ENCODE results near the gene PKIG. TPM values are rescaled to one million over a fixed set of nuclear protein-coding genes. Genes with fewer than 3 reads are reported as not detected.

The PKIG gene
- total RNA-seq, 2 experiments from 2014 or later = 31.7 to 46.9 TPM

GRCh38 chr20:44656448-44656847, 74.1 kb downstream of the PKIG start:
- no peaks in the 10 kb centered on the region for H4K20me1 ChIP-seq (ENCODE audit: insufficient read depth, low read length)
- H3K4me3 ChIP-seq (ENCODE audit: low read depth, low read length, poor library complexity, severe bottlenecking) = no peak overlapping the region
- no TSS peak for BruUV-seq (replicated peaks)
- no peaks in the 10 kb centered on the region for H3K9me2 ChIP-seq (ENCODE audit: insufficient read depth, low read length)
- H3K27ac ChIP-seq (ENCODE audit: low read depth, low read length, poor library complexity, severe bottlenecking) = no peak overlapping the region
- POLR2A ChIA-PET = interaction anchor here (1.0 kb wide), 1 partner anchor 12 kb away, joined by 3 read pairs; no protein-coding TSS in a partner anchor
- no peaks in the 10 kb centered on the region; the same call in 1 of the 2 replicates for H3K36me3 ChIP-seq (ENCODE audit: insufficient read depth, low read length)
- intact Hi-C loops (cut with micrococcal nuclease; ENCODE audit: unreplicated experiment) = no loop called here
- DNase-seq (ENCODE audit: low spot score) = no peak
- H2AFZ ChIP-seq (ENCODE audit: low read length) = no peak overlapping the region
- no peaks in the 10 kb centered on the region for H3K9me3 ChIP-seq (ENCODE audit: low read length)
- H3K79me2 ChIP-seq (ENCODE audit: insufficient read depth, low read depth, low read length) = peaks cover 4% of the 10 kb centered on the region; the same call in 1 of the 2 replicates
- CTCF ChIA-PET (ENCODE audit: unreplicated experiment) = no interaction called here
- no peak overlapping the region for H3K4me2 ChIP-seq (ENCODE audit: low read length)
- no peak for TF ChIP-seq EZH2phosphoT487 (IDR thresholded peaks at IDR 0.05; ENCODE audit: borderline replicate concordance, low read depth, low read length)
- no peak for TF ChIP-seq CTCF (conservative IDR thresholded peaks at IDR 0.05; ENCODE audit: low read length)
- H3K4me1 ChIP-seq (ENCODE audit: insufficient read depth, low read length, poor library complexity, severe bottlenecking) = peaks cover 16% of the 10 kb centered on the region

- ChIA-PET POLR2A (interaction anchor here (1.0 kb wide), 1 partner anchor 10 kb away, joined by 4 read pairs; no protein-coding TSS in a partner anchor), CTCF (ENCODE audit: unreplicated experiment) (no interaction called here)
- no peak for DNase-seq (ENCODE audit: low spot score)
- Histone ChIP-seq H3K4me3 (ENCODE audit: low read depth, low read length, poor library complexity, severe bottlenecking) (no peak overlapping the region), H3K9me2 (ENCODE audit: insufficient read depth, low read length) (no peaks in the 10 kb centered on the region), H3K4me2 (ENCODE audit: low read length) (no peak overlapping the region), H3K9me3 (ENCODE audit: low read length) (no peaks in the 10 kb centered on the region), H4K20me1 (ENCODE audit: insufficient read depth, low read length) (no peaks in the 10 kb centered on the region), H2AFZ (ENCODE audit: low read length) (no peak overlapping the region), H3K4me1 (ENCODE audit: insufficient read depth, low read length, poor library complexity, severe bottlenecking) (peaks cover 15% of the 10 kb centered on the region), H3K27ac (ENCODE audit: low read depth, low read length, poor library complexity, severe bottlenecking) (no peak overlapping the region), H3K36me3 (ENCODE audit: insufficient read depth, low read length) (no peaks in the 10 kb centered on the region; the same call in 1 of the 2 replicates), H3K79me2 (ENCODE audit: insufficient read depth, low read depth, low read length) (no peaks in the 10 kb centered on the region)
- BruUV-seq (replicated peaks) = no TSS peak
- TF ChIP-seq CTCF (conservative IDR thresholded peaks at IDR 0.05; ENCODE audit: low read length) (no peak), EZH2phosphoT487 (IDR thresholded peaks at IDR 0.05; ENCODE audit: borderline replicate concordance, low read depth, low read length) (no peak)
- intact Hi-C loops (cut with micrococcal nuclease; ENCODE audit: unreplicated experiment) = no loop called here
Observed at GRCh38 chr20:44657875-44658274, 75.5 kb downstream of the PKIG start.

GRCh38 chr20:44658810-44659209, 76.4 kb downstream of the PKIG start:
- ChIA-PET POLR2A (no interaction called here), CTCF (ENCODE audit: unreplicated experiment) (no interaction called here)
- Histone ChIP-seq H3K9me2 (ENCODE audit: insufficient read depth, low read length) (no peaks in the 10 kb centered on the region), H3K79me2 (ENCODE audit: insufficient read depth, low read depth, low read length) (no peaks in the 10 kb centered on the region), H3K4me1 (ENCODE audit: insufficient read depth, low read length, poor library complexity, severe bottlenecking) (peaks cover 7% of the 10 kb centered on the region), H2AFZ (ENCODE audit: low read length) (no peak overlapping the region), H3K27ac (ENCODE audit: low read depth, low read length, poor library complexity, severe bottlenecking) (no peak overlapping the region), H3K9me3 (ENCODE audit: low read length) (no peaks in the 10 kb centered on the region), H3K4me2 (ENCODE audit: low read length) (no peak overlapping the region), H4K20me1 (ENCODE audit: insufficient read depth, low read length) (no peaks in the 10 kb centered on the region), H3K36me3 (ENCODE audit: insufficient read depth, low read length) (no peaks in the 10 kb centered on the region; the same call in 1 of the 2 replicates), H3K4me3 (ENCODE audit: low read depth, low read length, poor library complexity, severe bottlenecking) (no peak overlapping the region)
- intact Hi-C loops (cut with micrococcal nuclease; ENCODE audit: unreplicated experiment) = no loop called here
- no TSS peak for BruUV-seq (replicated peaks)
- TF ChIP-seq CTCF (conservative IDR thresholded peaks at IDR 0.05; ENCODE audit: low read length) (no peak), EZH2phosphoT487 (IDR thresholded peaks at IDR 0.05; ENCODE audit: borderline replicate concordance, low read depth, low read length) (no peak)
- DNase-seq (ENCODE audit: low spot score) = no peak

Data from OCI-LY7 (cell line).